Activated CD4-positive, CD25-positive, alpha-beta regulatory T cell (primary cell): ENCODE results near the gene CAPZA1.

Experiments
- DNase-seq, 4 experiments: peaks; one replicate each; lab custom pipeline; 2025; lab: John Stamatoyannopoulos, UW

The CAPZA1 gene

DNA sequence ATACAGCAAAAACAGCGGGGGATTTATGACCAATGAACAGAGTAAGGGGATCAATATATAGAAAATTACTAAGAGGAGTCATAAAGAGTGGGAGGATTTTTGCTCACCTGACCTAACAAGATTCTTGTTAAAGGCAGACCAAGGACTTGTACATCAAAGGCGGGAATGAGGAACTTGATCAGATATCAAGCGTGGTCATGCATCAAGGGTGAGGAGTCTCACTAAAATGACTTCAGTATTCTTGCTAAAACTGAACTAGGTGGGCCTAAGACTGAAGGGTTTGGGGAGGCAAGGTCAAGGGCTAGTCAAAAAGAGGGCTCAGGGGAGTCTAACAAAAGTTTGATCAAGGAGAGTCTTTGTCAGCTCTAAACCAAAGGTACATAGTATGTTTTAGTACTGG, 56.9 kb downstream of the CAPZA1 start:
- DNase-seq: no peak

DNA sequence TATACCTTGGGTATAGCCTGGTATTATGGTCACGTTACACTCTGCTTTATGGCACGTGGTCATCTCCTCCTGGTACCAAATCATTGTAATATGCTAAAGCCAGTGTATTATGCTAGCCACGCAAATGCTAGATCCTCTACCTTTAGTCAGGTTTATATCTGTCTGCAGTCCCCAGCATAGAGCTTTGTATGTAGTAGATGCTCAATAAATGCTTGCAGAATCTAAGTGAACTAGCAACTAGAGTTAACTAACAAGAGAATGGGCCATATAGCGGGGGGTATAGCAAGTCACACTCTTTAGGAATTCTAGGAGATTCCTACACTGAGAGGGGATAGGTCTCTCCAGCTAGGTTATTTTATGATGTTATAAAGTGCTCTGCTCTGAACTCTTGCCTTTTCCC, 57.9 kb downstream of the CAPZA1 start:
- DNase-seq: no peak

- no peak for DNase-seq
Observed at GRCh38 chr1:112678605-112679004, 59.0 kb downstream of the CAPZA1 start.

DNA sequence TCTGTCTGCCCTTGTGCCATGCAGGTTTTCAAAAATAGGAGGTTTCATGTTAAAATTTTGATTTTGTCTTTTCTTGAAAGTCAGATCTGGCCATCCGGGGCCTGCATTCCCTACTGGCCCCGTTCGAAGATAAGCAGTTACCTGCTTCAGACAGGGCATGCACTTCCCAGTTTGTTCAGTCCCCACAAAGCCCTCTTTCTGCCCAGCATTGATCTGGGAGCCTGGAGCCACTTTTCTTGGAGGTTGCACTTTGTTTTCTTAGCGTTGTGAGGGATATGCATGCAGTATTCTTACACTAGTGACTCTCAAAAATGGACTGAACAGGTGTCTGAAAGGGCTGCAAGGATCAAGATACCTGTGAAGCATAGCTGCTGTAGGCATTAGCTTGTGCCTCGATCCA, 66.3 kb downstream of the CAPZA1 start:
- DNase-seq: no peak

GRCh38 chr1:112686417-112686816, 66.8 kb downstream of the CAPZA1 start:
- no peak for DNase-seq

GRCh38 chr1:112686835-112687234, 67.2 kb downstream of the CAPZA1 start:
- DNase-seq: no peak

GRCh38 chr1:112687361-112687760, 67.7 kb downstream of the CAPZA1 start:
- no peak for DNase-seq

DNA sequence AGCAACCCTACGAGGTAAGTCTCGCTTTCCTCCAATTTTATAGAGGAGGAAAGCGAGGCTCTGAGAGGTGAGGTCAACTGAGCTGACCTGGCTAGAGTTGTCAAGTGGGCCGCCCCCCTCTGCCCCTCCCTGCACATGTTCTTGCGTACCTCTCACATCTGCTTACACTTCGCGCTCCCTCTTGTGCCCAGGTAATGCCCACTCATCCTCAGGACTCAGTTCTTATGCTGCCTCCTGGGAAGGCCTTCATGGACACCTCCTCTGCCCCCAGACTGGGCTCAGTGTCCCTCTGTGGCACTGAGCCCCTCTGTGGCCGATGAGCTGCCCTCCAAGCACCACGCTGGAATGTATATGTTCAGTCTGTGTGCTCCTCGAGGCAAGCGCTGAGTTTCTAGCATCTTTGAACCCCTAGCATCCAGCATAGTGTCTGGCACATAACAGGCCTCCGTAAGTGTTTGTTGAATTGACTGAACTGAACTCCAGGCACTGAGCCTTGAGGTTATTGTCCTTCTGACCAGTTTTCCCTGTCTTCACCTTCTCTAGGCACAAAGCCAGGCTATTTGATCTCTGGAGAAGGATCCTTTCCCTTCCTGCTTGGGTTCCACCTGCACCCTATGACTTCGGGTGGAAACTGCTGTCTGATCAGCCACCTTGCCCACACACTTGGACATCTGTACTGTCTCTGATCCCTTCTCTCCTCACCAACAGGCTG, 68.3 kb downstream of the CAPZA1 start:
- no peak for DNase-seq

GRCh38 chr1:112688781-112689193, 69.2 kb downstream of the CAPZA1 start:
- no peak for DNase-seq

DNA sequence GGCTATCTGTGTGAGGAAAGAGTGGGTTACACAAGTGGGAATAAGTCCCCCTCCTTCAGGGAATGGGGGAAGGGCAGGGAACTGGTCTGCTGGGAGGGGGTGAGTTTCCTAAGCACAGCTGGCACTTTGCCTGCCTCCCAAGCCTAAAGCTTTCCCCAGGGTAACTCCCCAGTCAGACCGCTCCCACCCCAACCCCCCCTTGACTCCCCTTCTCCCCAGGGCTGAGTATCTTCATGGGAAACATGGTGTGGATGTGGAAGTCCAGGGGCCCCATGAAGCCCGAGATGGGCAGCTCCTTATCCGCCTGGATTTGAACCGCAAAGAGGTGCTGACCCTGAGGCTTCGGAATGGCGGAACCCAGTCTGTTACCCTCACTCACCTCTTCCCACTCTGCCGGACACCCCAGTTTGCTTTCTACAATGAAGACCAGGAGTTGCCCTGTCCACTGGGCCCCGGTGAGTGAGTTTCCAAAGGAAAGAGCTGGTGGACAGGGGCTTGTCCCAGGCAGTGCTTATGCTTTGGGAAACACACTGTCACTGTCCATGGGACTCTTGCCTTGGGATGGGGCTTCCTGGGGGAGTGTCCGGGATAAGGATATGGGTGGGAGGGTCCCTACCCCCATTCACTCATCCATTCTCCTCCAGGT, 69.7 kb downstream of the CAPZA1 start:
- DNase-seq: no peak

GRCh38 chr1:112689842-112690237, 70.2 kb downstream of the CAPZA1 start:
- no peak for DNase-seq

GRCh38 chr1:112692681-112693080, 73.0 kb downstream of the CAPZA1 start:
- DNase-seq: no peak

DNA sequence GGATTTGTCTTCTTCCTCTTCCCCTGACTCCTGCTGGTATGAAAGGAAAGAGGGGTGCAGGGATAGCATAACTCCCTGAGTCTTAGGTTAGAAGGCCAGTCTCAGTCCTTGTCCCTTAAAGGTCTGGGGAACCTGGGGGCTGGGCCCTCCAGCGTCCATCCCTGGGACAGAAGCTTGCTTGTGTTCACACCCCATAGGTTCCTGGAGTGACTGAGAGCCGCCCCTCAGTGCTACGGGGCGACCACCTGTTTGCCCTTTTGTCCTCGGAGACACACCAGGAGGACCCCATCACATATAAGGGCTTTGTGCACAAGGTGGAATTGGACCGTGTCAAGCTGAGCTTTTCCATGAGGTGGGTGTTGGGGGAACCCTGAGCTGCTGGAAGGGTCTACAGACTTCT, 74.2 kb downstream of the CAPZA1 start:
- no peak for DNase-seq

DNA sequence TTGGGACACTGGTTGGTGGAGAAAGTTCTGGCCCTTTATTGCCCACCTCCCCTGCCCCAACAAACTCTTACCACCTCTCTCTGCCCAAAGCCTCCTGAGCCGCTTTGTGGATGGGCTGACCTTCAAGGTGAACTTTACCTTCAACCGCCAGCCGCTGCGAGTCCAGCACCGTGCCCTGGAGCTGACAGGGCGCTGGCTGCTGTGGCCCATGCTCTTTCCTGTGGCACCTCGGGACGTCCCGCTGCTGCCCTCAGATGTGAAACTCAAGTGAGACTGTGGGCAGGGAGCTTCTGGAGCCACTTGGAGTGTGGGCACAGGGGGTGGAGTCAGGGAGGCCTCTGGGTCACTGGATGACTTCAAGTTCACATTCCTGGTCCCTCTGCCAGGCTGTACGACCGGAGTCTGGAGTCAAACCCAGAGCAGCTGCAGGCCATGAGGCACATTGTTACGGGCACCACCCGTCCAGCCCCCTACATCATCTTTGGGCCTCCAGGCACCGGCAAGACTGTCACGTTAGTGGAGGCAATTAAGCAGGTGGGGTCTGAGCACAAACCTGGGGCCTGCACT, 74.8 kb downstream of the CAPZA1 start:
- DNase-seq: no peak

- DNase-seq: no peak
Observed at GRCh38 chr1:112695276-112695675, 75.6 kb downstream of the CAPZA1 start.

DNA sequence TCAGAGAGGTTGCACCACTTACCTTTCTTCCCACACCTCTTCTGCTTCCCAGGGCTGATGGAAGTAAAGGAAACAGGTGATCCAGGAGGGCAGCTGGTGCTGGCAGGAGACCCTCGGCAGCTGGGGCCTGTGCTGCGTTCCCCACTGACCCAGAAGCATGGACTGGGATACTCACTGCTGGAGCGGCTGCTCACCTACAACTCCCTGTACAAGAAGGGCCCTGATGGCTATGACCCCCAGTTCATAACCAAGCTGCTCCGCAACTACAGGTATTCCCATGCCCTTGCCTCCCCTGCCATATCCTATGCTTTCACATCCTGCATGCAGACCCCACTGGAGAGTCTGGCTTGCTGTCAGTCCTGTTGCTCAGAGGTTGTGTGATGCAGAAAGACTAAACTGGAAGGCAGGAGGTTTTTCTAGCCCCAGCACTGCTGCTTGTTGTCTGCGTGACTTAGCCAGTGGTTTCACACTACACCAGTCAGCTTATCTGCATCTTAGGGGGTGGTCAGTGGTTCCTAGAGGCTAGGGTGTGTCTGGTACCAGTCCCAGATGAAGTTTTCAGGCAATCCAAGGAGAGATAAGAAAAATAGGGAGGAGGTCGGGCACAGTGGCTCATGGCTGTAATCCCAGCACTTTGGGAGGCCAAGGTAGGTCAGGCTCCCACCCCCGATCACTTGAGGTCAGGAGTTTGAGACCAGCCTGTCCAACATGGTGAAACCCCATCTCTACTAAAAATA, 77.1 kb downstream of the CAPZA1 start:
- DNase-seq: no peak

DNA sequence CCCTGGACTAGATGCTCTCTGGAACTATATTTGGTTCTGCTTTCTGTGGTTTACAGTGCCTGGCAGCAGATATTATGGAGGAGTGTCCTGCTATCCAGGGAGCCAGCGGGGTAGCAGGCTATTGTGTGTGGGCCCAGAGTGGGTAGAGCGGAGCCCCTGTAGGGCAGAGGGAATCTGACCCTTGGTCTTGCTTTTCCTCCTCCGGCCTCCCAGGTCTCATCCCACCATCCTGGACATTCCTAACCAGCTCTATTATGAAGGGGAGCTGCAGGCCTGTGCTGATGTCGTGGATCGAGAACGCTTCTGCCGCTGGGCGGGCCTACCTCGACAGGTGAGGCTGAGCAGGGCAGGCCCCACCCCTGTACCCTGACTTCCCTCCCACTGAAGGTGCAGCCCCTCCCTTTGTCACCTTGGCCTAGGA, 78.2 kb downstream of the CAPZA1 start:
- DNase-seq: no peak

DNA sequence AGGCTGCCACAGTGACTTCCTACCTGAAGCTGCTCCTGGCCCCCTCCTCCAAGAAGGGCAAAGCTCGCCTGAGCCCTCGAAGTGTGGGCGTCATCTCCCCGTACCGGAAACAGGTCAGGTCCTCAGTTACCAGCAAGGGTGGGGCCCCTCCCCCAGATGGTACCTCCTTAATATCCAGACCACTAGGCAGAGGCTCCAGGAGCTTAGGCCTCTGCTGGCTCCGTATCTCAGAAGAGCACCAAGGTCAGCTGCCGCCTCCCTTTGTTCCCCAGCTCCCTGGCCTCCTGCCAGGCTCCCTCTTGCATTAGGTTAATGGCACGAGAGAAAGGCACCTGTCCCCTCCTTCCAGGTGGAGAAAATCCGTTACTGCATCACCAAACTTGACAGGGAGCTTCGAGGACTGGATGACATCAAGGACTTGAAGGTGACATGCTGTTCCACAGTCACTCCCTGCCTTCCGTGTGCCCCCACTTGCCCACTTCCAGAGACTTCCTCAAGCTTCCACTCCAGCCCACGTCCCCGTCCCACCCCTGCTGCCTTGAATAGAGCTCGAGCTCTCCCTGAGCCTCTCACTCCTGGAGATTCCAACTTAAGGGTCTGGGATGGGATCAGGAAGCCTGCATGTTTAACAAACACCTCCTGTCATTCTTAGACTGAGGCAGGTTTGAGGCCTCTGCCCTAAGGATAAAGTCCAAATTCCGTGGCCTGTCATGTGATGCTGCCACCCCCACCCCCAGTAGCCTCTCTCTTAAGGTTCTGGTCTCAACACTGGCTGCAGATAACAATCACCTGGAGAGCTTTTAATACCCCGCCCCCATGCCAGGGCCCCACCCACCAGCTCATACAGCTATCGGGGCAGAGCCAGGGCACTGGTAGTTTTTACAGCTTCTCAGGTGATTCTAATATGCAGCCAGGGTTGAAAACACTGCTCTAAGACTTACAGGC, 79.0 kb downstream of the CAPZA1 start:
- no peak for DNase-seq

GRCh38 chr1:112699425-112700144, 80.0 kb downstream of the CAPZA1 start:
- DNase-seq: no peak

DNA sequence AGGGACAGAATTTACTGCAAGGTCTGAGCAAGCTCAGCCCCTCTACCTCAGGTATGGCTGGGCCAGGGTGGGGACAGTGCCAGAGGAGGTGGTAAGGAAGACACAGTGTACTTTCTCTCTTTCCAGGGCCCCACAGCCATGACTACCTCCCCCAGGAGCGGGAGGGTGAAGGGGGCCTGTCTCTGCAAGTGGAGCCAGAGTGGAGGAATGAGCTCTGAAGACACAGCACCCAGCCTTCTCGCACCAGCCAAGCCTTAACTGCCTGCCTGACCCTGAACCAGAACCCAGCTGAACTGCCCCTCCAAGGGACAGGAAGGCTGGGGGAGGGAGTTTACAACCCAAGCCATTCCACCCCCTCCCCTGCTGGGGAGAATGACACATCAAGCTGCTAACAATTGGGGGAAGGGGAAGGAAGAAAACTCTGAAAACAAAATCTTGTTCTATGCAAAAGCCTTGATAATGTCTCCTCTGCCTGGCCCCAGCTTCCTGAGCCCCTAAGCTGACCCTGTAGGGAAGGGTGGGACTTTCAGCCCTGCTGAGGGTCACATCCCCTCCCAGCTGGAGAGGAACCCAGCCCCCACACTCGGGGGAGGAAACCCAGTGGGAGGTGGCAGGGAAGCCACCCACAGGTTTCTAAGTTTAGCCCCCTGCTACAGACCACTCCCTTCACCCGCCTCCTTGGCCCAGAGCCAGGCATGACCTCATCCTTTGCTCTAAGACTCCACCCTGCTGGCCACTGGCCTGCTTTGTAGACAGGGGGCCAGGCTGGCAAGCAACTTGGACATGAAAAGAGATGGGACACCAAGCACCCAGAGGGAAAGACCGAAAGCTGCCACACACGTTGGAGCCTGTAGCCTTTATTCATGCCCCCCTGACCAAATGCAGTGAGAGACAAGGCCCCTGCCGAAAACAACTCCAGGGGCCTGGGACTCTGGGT, 80.9 kb downstream of the CAPZA1 start:
- peak in 3 of 4 experiments; percentile 26 to 37 (median 37) for DNase-seq
